ES-I3 (cell line): ENCODE data around the gene XPC.

Experiments
- H3K36me3 ChIP-seq: 2 replicates; pipeline ENCODE4 v1.6.1; 2013; ENCODE audit warnings: mild to moderate bottlenecking, low read length, control low read depth, moderate library complexity; ENCODE audit not compliant: insufficient read depth
- H3K4me1 ChIP-seq: 2 replicates; pipeline ENCODE4 v1.6.1; 2013; ENCODE audit warnings: mild to moderate bottlenecking, control low read depth, low read length; ENCODE audit not compliant: insufficient read depth
- H3K9ac ChIP-seq: 2 replicates; pipeline ENCODE4 v1.6.1; 2013; ENCODE audit warnings: low read depth, mild to moderate bottlenecking, low read length, moderate library complexity
- H3K9me3 ChIP-seq: 2 replicates; pipeline ENCODE4 v1.6.1; 2013; ENCODE audit warnings: mild to moderate bottlenecking, low read length, moderate library complexity; ENCODE audit not compliant: control insufficient read depth, insufficient read depth

Gene XPC

GRCh38 chr3:14170531-14171159 lies 7.8 kb downstream of the XPC start:
- peaks cover 8% of the 10 kb centered on the region for H3K4me1 ChIP-seq
- peaks cover 60% of the 10 kb centered on the region for H3K36me3 ChIP-seq
- H3K9me3 ChIP-seq, result no peaks in the 10 kb centered on the region
- no peak overlapping the region for H3K9ac ChIP-seq

GRCh38 chr3:14169871-14170270 lies 8.5 kb downstream of the XPC start:
- Histone ChIP-seq H3K9ac (no peak overlapping the region), H3K36me3 (peaks cover 66% of the 10 kb centered on the region), H3K9me3 (no peaks in the 10 kb centered on the region), H3K4me1 (0 out of 2 replicates have a peak, but pooled peaks cover under 1% of the 10 kb centered on the region)

GRCh38 chr3:14169435-14169834 lies 9.0 kb downstream of the XPC start:
- Histone ChIP-seq H3K9ac (no peak overlapping the region), H3K4me1 (no peaks in the 10 kb centered on the region), H3K9me3 (no peaks in the 10 kb centered on the region), H3K36me3 (peaks cover 70% of the 10 kb centered on the region)

- no peak overlapping the region for H3K9ac ChIP-seq
- peaks cover 5% of the 10 kb centered on the region for H3K9me3 ChIP-seq
- peaks cover 79% of the 10 kb centered on the region for H3K36me3 ChIP-seq
- H3K4me1 ChIP-seq, result no peaks in the 10 kb centered on the region
Measured at GRCh38 chr3:14166877-14167603, 11.4 kb downstream of the XPC start.

GRCh38 chr3:14162178-14162577 lies 16.2 kb downstream of the XPC start:
- peaks cover 5% of the 10 kb centered on the region for H3K9me3 ChIP-seq
- peaks cover 76% of the 10 kb centered on the region for H3K36me3 ChIP-seq
- H3K4me1 ChIP-seq, result no peaks in the 10 kb centered on the region
- no peak overlapping the region for H3K9ac ChIP-seq

- H3K4me1 ChIP-seq, result no peaks in the 10 kb centered on the region
- peaks cover 75% of the 10 kb centered on the region for H3K36me3 ChIP-seq
Measured at GRCh38 chr3:14161282-14161681, 17.1 kb downstream of the XPC start.

GRCh38 chr3:14159426-14159825 lies 19.0 kb downstream of the XPC start:
- no peaks in the 10 kb centered on the region for H3K4me1 ChIP-seq
- no peak overlapping the region for H3K9ac ChIP-seq
- peaks cover 5% of the 10 kb centered on the region for H3K9me3 ChIP-seq
- H3K36me3 ChIP-seq, result peaks cover 65% of the 10 kb centered on the region

More at GRCh38 chr3:14161282-14161681, 17.1 kb downstream of the XPC start:
- Histone ChIP-seq H3K9ac (no peak overlapping the region), H3K9me3 (peaks cover 5% of the 10 kb centered on the region)

GRCh38 chr3:14158370-14158769 lies 20.0 kb downstream of the XPC start:
- Histone ChIP-seq H3K9me3 (peaks cover 5% of the 10 kb centered on the region), H3K9ac (no peak overlapping the region), H3K36me3 (peaks cover 62% of the 10 kb centered on the region), H3K4me1 (no peaks in the 10 kb centered on the region)

GRCh38 chr3:14157951-14158350 lies 20.4 kb downstream of the XPC start:
- H3K9me3 ChIP-seq, result peaks cover 4% of the 10 kb centered on the region
- H3K4me1 ChIP-seq, result no peaks in the 10 kb centered on the region
- H3K9ac ChIP-seq, result no peak overlapping the region
- H3K36me3 ChIP-seq, result peaks cover 59% of the 10 kb centered on the region

GRCh38 chr3:14156843-14157561 lies 21.4 kb downstream of the XPC start:
- Histone ChIP-seq H3K36me3 (peaks cover 50% of the 10 kb centered on the region), H3K4me1 (no peaks in the 10 kb centered on the region), H3K9me3 (no peaks in the 10 kb centered on the region), H3K9ac (no peak overlapping the region)

- H3K4me1 ChIP-seq, result no peaks in the 10 kb centered on the region
Measured at GRCh38 chr3:14156201-14156600, 22.2 kb downstream of the XPC start.

GRCh38 chr3:14154895-14155440 lies 23.4 kb downstream of the XPC start:
- Histone ChIP-seq H3K36me3 (peaks cover 45% of the 10 kb centered on the region), H3K9me3 (no peaks in the 10 kb centered on the region)

More at GRCh38 chr3:14156201-14156600, 22.2 kb downstream of the XPC start:
- Histone ChIP-seq H3K36me3 (peaks cover 53% of the 10 kb centered on the region), H3K9me3 (no peaks in the 10 kb centered on the region), H3K9ac (no peak overlapping the region)

GRCh38 chr3:14154276-14154675 lies 24.1 kb downstream of the XPC start:
- no peaks in the 10 kb centered on the region for H3K4me1 ChIP-seq
- peaks cover 39% of the 10 kb centered on the region for H3K36me3 ChIP-seq

More at GRCh38 chr3:14154895-14155440, 23.4 kb downstream of the XPC start:
- Histone ChIP-seq H3K4me1 (no peaks in the 10 kb centered on the region), H3K9ac (no peak overlapping the region)

GRCh38 chr3:14153663-14154062 lies 24.7 kb downstream of the XPC start:
- Histone ChIP-seq H3K4me1 (no peaks in the 10 kb centered on the region; the same call in 1 of the 2 replicates), H3K36me3 (peaks cover 33% of the 10 kb centered on the region), H3K9ac (no peak overlapping the region), H3K9me3 (no peaks in the 10 kb centered on the region)

More at GRCh38 chr3:14154276-14154675, 24.1 kb downstream of the XPC start:
- no peak overlapping the region for H3K9ac ChIP-seq
- no peaks in the 10 kb centered on the region for H3K9me3 ChIP-seq
